Esophagus muscularis mucosa (tissue), 4 donors: ENCODE data around the gene SFT2D1. TPM values are rescaled to one million over a fixed set of nuclear protein-coding genes. Genes with fewer than 3 reads are reported as not detected.
A peak's percentile ranks its signal among the peaks of the same experiment; 100 is the strongest.

Experiments
- DNase-seq: peaks from one replicate; pipeline ENCODE4 v3.0.0-alpha.2; 2017; ENCODE audit errors: extremely low spot score
- H3K27ac ChIP-seq, 4 donors: fragments of 200-600 bp; sonication (generic); replicated peaks in 1 of 4; 1 replicate in 3 of 4; 2 replicates in 1 of 4; pipeline ENCODE4 v1.5.1; 2016 to 2019; ENCODE audit warnings: mild to moderate bottlenecking in 1 of 4
- H3K27me3 ChIP-seq, 4 donors: fragments of 200-600 bp; sonication (generic); one replicate each; pipeline versions ENCODE4 v1.5.1 to v1.6.0; 2016 to 2019
- H3K36me3 ChIP-seq, 4 donors: fragments of 200-600 bp; sonication (generic); one replicate each; pipeline ENCODE4 v1.5.1; 2016 to 2019
- H3K4me1 ChIP-seq, 4 donors: fragments of 200-600 bp; sonication (generic); one replicate each; pipeline ENCODE4 v1.5.1; 2016 to 2019
- H3K4me3 ChIP-seq, 4 donors: fragments of 200-600 bp; sonication (generic); 1 replicate in 2 of 4; 2 replicates in 2 of 4; pipeline ENCODE4 v1.5.1; 2016 to 2019; ENCODE audit warnings: mild to moderate bottlenecking in 4 of 4, moderate library complexity in 1 of 4
- H3K9me3 ChIP-seq, 4 donors: fragments of 200-600 bp; sonication (generic); 1 replicate in 3 of 4; 2 replicates in 1 of 4; pipeline ENCODE4 v1.5.1; 2016 to 2019
- CTCF ChIP-seq, 3 experiments: fragments of 200-600 bp in 2 of 3; fragments of 450-650 bp in 1 of 3; sonication (generic) in 2 of 3; IDR thresholded peaks; one replicate each; pipeline ENCODE4 v1.5.1; 2017 to 2019; ENCODE audit warnings: antibody characterized with exemption in 3 of 3, mild to moderate bottlenecking in 2 of 3, moderate library complexity in 1 of 3
- EP300 ChIP-seq: sonication (generic); formaldehyde crosslinking; IDR thresholded peaks from one replicate; pipeline ENCODE4 v1.6.1; 2017; ENCODE audit warnings: antibody characterized with exemption
- POLR2A ChIP-seq: fragments of 450-650 bp; IDR thresholded peaks from one replicate; pipeline ENCODE4 v1.6.1; 2017; ENCODE audit warnings: antibody characterized with exemption, moderate library complexity, mild to moderate bottlenecking, low read depth
- POLR2AphosphoS5 ChIP-seq, 2 donors: sonication (generic); formaldehyde crosslinking; IDR thresholded peaks; one replicate each; pipeline ENCODE4 v1.6.1; 2017; ENCODE audit warnings: antibody characterized with exemption in 2 of 2
- WGBS: methylation state at CpG from one replicate; pipeline ENCODE4 v1.1.5; 2018; 5-methylcytosine and 5-hydroxymethylcytosine counted together
- intact Hi-C: fragments of 100-400 bp; cut with DNase I; formaldehyde crosslinking; loops from one replicate; pipeline ENCODE4 v1.15.1; 2023
- total RNA-seq, 4 donors: library from RNA; depleted of rRNA; stranded (reverse); fragments of >200 nt; gene quantifications; one replicate each; pipeline versions ENCODE4 v1.1.0 to v1.2.1, GENCODE V29; 2016

Gene SFT2D1
- total RNA-seq, 4 donors from 2014 or later = 19.8 to 34.9 (median 27.9) TPM

GRCh38 chr6:166277018-166277417 is 65.3 kb downstream of the SFT2D1 start:
- TF ChIP-seq POLR2AphosphoS5 (IDR thresholded peaks at IDR 0.05) (no peak), POLR2A (no peak), EP300 (no peak), CTCF (IDR thresholded peaks at IDR 0.05) (no peak)
- no peak for DNase-seq
- WGBS = 51% methylated on average over 11 of the region's 11 CpGs
- Histone ChIP-seq H3K4me1 (peaks cover 0 to 19% (median 14%) of the 10 kb centered on the region in 4 donors), H3K9me3 (no peaks in the 10 kb centered on the region), H3K4me3 (no peak overlapping the region), H3K27ac (no peak overlapping the region), H3K27me3 (peaks cover 0 to 28% (median 0%) of the 10 kb centered on the region in 4 donors), H3K36me3 (no peaks in the 10 kb centered on the region)
- intact Hi-C loops = loop anchor here (2.0 kb wide), 1 partner anchor 122 kb away; no protein-coding TSS in a partner anchor

- H3K9me3 ChIP-seq = no peaks in the 10 kb centered on the region
- peak; percentile 88 for DNase-seq
- intact Hi-C loops = loop anchor here (2.0 kb wide), 1 partner anchor 123 kb away; no protein-coding TSS in a partner anchor
- H3K4me3 ChIP-seq = no peak overlapping the region
- no peaks in the 10 kb centered on the region for H3K36me3 ChIP-seq
- 1% methylated on average over 21 of the region's 21 CpGs for WGBS
- peaks cover 0 to 30% (median 0%) of the 10 kb centered on the region in 4 donors for H3K27me3 ChIP-seq
- TF ChIP-seq POLR2AphosphoS5 (IDR thresholded peaks at IDR 0.05) (no peak), CTCF (IDR thresholded peaks at IDR 0.05) (peak in 2 of 3 experiments; percentile 96 to 98)
- H3K27ac ChIP-seq = no peak overlapping the region
- peaks cover 0 to 19% (median 14%) of the 10 kb centered on the region in 4 donors for H3K4me1 ChIP-seq
These were observed 66.6 kb downstream of the SFT2D1 start for GRCh38 chr6:166275714-166276166.

GRCh38 chr6:166274739-166275370 is 67.5 kb downstream of the SFT2D1 start:
- TF ChIP-seq POLR2A (no peak), EP300 (no peak), CTCF (IDR thresholded peaks at IDR 0.05) (no peak), POLR2AphosphoS5 (IDR thresholded peaks at IDR 0.05) (no peak)
- H3K9me3 ChIP-seq = no peaks in the 10 kb centered on the region
- H3K27ac ChIP-seq = no peak overlapping the region
- intact Hi-C loops = no loop called here
- no peaks in the 10 kb centered on the region for H3K36me3 ChIP-seq
- peak; percentile 57 for DNase-seq
- H3K4me3 ChIP-seq = no peak overlapping the region
- 65% methylated on average over 9 of the region's 13 CpGs for WGBS
- peaks cover 0 to 38% (median 0%) of the 10 kb centered on the region in 4 donors for H3K27me3 ChIP-seq
- H3K4me1 ChIP-seq = peaks cover 0 to 19% (median 14%) of the 10 kb centered on the region in 4 donors

GRCh38 chr6:166274163-166274562 is 68.2 kb downstream of the SFT2D1 start:
- no peak overlapping the region for H3K27ac ChIP-seq
- WGBS = 71% methylated on average over 4 of the region's 4 CpGs
- peaks cover 0 to 45% (median 0%) of the 10 kb centered on the region in 4 donors for H3K27me3 ChIP-seq
- H3K4me1 ChIP-seq = peaks cover 0 to 19% (median 14%) of the 10 kb centered on the region in 4 donors
- no peaks in the 10 kb centered on the region for H3K9me3 ChIP-seq
- intact Hi-C loops = no loop called here
- H3K36me3 ChIP-seq = no peaks in the 10 kb centered on the region
- peak; percentile 78 for DNase-seq
- H3K4me3 ChIP-seq = no peak overlapping the region
- TF ChIP-seq CTCF (IDR thresholded peaks at IDR 0.05) (no peak), POLR2A (no peak), POLR2AphosphoS5 (IDR thresholded peaks at IDR 0.05) (no peak), EP300 (no peak)
